DMS 273 (cell line): ENCODE results near the gene MROH8.
A peak's percentile ranks its signal among the peaks of the same experiment; 100 is the strongest.

Source experiments
- DNase-seq: peaks from one replicate; lab custom pipeline; 2025; ENCODE audit not compliant: unreplicated experiment; lab: John Stamatoyannopoulos, UW

MROH8 gene

GRCh38 chr20:37178839-37179682, at the start of gene MROH8, which contains the start of gene RPN2:
MROH8 (minus strand) TSS chr20:37179548.
RPN2 (plus strand) TSS chr20:37179330; CDS start chr20:37179357, 27 bp downstream.
- peak; percentile 98 for DNase-seq

DNA sequence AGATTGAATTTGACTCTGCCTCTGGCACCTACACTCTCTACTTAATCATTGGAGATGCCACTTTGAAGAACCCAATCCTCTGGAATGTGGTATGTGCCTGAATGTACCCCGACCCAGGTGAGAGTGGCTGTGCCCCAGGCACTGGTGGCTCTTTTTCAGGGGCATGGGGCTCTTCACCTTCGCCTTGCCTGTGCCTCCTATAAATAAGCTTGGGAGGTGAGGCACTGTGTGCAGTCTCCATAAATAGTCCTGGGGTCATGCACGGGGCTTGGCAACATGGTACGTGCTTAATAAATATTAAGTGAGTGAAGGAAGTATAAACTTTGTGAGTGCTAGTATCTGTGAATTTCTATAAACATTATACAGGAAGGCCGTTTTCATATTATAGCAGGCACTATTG, 49.3 kb upstream of the MROH8 start:
- no peak for DNase-seq

GRCh38 chr20:37228082-37228481, 48.7 kb upstream of the MROH8 start:
- no peak for DNase-seq

- no peak for DNase-seq
Observed at GRCh38 chr20:37226889-37227288, 47.5 kb upstream of the MROH8 start.

- no peak for DNase-seq
Observed at GRCh38 chr20:37225146-37225545, 45.8 kb upstream of the MROH8 start.

GRCh38 chr20:37223053-37223452, 43.7 kb upstream of the MROH8 start:
- DNase-seq = no peak

GRCh38 chr20:37222086-37222485, 42.7 kb upstream of the MROH8 start:
- no peak for DNase-seq

GRCh38 chr20:37220731-37221130, 41.4 kb upstream of the MROH8 start:
- DNase-seq = no peak

DNA sequence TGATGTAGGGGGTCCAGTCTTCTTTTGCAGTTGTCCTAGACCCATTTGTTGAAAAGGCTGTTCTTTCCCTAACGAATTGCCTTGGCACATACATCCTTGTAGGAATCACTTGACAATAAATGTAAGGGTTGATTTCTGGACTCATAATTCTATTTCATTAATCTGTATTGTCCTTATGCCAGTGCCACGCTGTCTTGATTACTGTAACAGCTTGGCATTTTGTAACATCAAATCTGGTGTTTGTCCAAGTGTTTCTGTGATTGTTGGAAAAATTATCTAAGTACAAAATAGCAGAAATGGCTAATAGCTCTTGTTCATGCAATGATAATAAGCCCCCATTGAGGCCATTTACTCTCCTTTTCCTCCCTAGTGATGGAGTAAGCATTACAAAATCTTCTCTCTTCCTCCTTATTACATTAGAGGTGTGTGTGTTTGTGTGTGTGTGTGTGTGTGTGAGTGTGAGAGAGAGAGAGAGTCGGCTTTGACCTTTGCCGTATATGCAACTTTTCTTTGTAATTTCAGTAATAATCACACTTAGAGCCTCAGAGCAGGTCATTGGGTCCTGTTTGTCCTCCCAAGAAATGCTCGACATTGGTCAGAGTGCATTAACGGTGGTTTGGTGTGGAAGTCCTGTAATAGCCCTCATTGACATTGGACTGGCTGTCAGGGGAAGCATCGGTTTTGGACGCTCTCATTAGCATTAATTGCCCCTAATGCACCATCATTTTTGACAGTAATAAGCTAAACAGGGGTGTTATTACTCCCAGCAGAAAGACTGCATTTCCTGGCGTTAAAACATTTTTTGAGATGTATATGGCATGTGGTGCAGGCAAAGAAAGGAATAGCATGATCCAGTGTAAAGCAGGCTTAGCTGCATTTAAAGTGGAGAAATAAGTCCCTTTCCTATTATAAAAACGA, 40.7 kb upstream of the MROH8 start:
- no peak for DNase-seq

DNA sequence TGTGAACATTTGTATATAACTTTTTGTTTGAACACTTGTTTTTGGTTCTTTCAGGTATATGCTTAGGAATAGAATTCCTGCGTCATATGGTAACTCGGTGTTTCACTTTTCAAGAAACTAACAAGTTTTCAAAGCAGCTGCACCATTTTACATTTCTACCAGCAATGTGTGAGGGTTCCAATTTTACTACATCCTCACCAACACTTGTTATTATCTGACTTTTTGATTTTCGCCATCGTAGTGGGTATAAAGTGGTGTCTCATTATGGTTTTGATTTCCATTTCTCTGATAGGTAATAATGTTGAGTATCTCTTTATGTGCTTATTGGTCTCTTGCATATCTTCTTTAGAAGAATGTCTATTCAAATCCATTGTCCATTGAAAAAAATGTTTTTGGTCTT, 39.6 kb upstream of the MROH8 start:
- no peak for DNase-seq

DNA sequence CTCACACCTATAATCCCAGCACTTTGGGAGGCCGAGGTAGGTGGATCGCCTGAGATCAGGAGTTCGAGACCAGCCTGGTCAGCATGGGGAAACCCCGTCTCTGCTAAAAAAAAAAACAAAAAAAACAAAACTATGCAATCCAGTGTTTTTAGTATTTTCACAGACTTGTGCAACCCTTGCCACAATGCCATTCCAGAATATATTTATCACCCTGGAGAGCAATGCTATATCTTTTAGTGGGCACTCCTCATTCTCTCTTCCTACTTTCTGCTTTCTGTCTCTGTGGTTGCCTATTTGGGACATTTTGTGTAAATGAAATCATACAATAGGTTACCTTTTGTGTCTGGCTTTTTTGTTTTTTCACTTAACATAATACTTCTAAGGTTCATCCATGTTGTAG, 39.1 kb upstream of the MROH8 start:
- DNase-seq = no peak

DNA sequence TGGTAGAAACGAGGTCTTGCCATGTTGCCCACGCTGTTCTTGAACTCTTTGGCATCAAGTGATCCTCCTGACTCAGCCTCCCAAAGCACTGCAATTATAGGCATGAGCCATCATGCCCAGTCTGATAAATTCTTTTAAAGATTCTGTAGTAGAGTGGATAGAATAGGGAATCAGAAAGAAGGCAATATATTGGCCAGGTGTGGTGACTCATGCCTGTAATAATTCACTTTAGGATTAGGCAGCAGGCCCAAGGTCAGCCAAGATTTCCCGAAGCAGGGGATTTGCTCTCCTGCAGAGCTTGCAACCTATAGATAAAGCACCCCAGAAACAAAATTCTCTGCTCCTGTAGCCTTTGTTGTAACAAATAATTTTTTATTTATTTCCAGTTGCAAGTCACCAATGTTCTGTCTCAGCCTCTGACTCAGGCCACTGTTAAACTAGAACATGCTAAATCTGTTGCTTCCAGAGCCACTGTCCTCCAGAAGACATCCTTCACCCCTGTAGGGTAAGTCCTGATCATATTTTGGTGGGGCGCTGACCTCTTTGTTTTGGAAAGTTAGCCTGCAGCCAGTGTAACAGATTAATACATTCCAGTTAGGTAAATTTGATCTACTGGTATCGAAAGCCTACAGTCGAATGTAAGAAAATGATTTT, 30.4 kb upstream of the MROH8 start:
- no peak for DNase-seq

GRCh38 chr20:37209193-37209592, 29.8 kb upstream of the MROH8 start:
- no peak for DNase-seq

DNA sequence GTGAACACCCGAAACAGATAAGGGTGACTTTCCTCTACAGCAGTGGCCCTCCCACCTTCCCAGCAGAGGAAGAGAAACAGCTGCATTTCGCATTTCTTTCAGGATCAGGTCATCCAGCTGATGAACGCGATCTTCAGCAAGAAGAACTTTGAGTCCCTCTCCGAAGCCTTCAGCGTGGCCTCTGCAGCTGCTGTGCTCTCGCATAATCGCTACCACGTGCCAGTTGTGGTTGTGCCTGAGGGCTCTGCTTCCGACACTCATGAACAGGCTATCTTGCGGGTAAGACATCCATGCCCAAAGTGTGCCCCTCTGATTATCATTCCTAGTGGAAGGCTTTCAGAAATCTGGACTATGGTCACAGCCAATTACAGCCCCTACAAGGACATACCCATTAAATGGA, 27.8 kb upstream of the MROH8 start:
- DNase-seq = no peak

- DNase-seq = no peak
Observed at GRCh38 chr20:37205794-37206193, 26.4 kb upstream of the MROH8 start.

- no peak for DNase-seq
Observed at GRCh38 chr20:37205130-37205529, 25.8 kb upstream of the MROH8 start.

- DNase-seq = no peak
Observed at GRCh38 chr20:37204056-37204455, 24.7 kb upstream of the MROH8 start.

- DNase-seq = peak; percentile 55
Observed at GRCh38 chr20:37202267-37202943, 23.1 kb upstream of the MROH8 start.

DNA sequence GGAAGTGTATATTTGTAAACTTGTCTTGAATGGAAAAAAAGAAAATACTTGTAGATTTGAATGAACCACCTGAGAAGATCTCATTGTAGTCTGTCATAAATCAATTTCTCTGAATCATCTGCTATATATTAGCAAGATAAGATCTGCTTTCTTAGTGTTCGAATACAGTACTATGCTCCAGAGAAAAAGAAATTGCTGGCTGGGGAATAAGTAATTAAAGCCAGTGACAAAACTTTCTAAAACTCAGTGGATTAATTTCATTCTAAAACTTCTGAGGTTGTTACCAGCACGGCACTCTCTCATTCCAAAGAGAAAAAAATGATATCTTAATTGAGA, 22.4 kb upstream of the MROH8 start:
- no peak for DNase-seq

- no peak for DNase-seq
Observed at GRCh38 chr20:37200926-37201826, 21.8 kb upstream of the MROH8 start.
